HS-5 (cell line): Measurements from ENCODE around the gene BHMT2.

Experiments
- DNase-seq: peaks from one replicate; pipeline ENCODE4 v3.0.0-alpha.2; 2012; ENCODE audit warnings: low read depth

The BHMT2 gene

GRCh38 chr5:79062436-79062835 is 7.1 kb upstream of the BHMT2 start:
- DNase-seq: no peak

- no peak for DNase-seq
Observed at GRCh38 chr5:79070350-79070667, 742 bp downstream of the BHMT2 start.

- DNase-seq: peak; percentile 68
Observed at GRCh38 chr5:79074641-79075040, 5.1 kb downstream of the BHMT2 start.

- no peak for DNase-seq
Observed at GRCh38 chr5:79075646-79076426, 6.3 kb downstream of the BHMT2 start.

- no peak for DNase-seq
Observed at GRCh38 chr5:79076819-79077218, 7.3 kb downstream of the BHMT2 start.

- no peak for DNase-seq
Observed at GRCh38 chr5:79077680-79078365, 8.3 kb downstream of the BHMT2 start.

GRCh38 chr5:79080804-79081203 is 11.2 kb downstream of the BHMT2 start:
- no peak for DNase-seq

GRCh38 chr5:79081779-79082178 is 12.2 kb downstream of the BHMT2 start:
- no peak for DNase-seq

GRCh38 chr5:79086116-79086515 is 16.5 kb downstream of the BHMT2 start:
- DNase-seq: no peak

GRCh38 chr5:79088507-79088906 is 18.9 kb downstream of the BHMT2 start:
- no peak for DNase-seq

- no peak for DNase-seq
Observed at GRCh38 chr5:79091064-79091463, 21.5 kb downstream of the BHMT2 start.

- DNase-seq: no peak
Observed at GRCh38 chr5:79093762-79094161, 24.2 kb downstream of the BHMT2 start.

GRCh38 chr5:79105868-79106267 is 36.3 kb downstream of the BHMT2 start:
- no peak for DNase-seq

GRCh38 chr5:79107020-79107796 is 37.6 kb downstream of the BHMT2 start:
- DNase-seq: no peak

- no peak for DNase-seq
Observed at GRCh38 chr5:79108086-79108485, 38.5 kb downstream of the BHMT2 start.

GRCh38 chr5:79108792-79109191 is 39.2 kb downstream of the BHMT2 start:
- no peak for DNase-seq

GRCh38 chr5:79109527-79110492 is 40.2 kb downstream of the BHMT2 start:
- no peak for DNase-seq

GRCh38 chr5:79111387-79111959 is 41.9 kb downstream of the BHMT2 start, which contains the start of gene BHMT:
Gene BHMT, plus strand, starts transcription at chr5:79111809. Its CDS starts 77 bp downstream, at chr5:79111886.
- DNase-seq: no peak

- no peak for DNase-seq
Observed at GRCh38 chr5:79111960-79112702, 42.6 kb downstream of the BHMT2 start.

- DNase-seq: no peak
Observed at GRCh38 chr5:79112703-79113058, 43.1 kb downstream of the BHMT2 start.

- DNase-seq: no peak
Observed at GRCh38 chr5:79119486-79119885, 49.9 kb downstream of the BHMT2 start.
